Keratinocyte (primary cell): ENCODE data around the gene HPS4. TPM values are rescaled to one million over a fixed set of nuclear protein-coding genes. Genes with fewer than 3 reads are reported as not detected.

Experiments
- DNase-seq: peaks from one replicate; pipeline ENCODE4 v3.0.0-alpha.2; 2011; ENCODE audit warnings: low read depth, missing footprints, low spot score
- FAIRE-seq: peaks from 2 replicates; lab custom pipeline; 2011; peaks lifted over from hg19 to GRCh38; lab: Jason Lieb, UNC
- H2AFZ ChIP-seq: 2 replicates; pipeline ENCODE4 v1.6.0; 2012; ENCODE audit warnings: low read length, control low read depth, inconsistent platforms; ENCODE audit not compliant: control insufficient read depth
- H3K27ac ChIP-seq: 2 replicates; pipeline ENCODE4 v1.5.1; 2011; ENCODE audit warnings: low read length; ENCODE audit not compliant: control insufficient read depth, insufficient read depth
- H3K27me3 ChIP-seq: 3 replicates; pipeline ENCODE4 v1.6.0; 2011; ENCODE audit warnings: low read length; ENCODE audit not compliant: control insufficient read depth, insufficient read depth; ENCODE audit errors: extremely low read depth
- H3K36me3 ChIP-seq, 2 experiments: 2 replicates in 1 of 2; 3 replicates in 1 of 2; pipeline ENCODE4 v1.5.1; 2011; ENCODE audit warnings: low read length in 2 of 2, mild to moderate bottlenecking in 1 of 2; ENCODE audit not compliant: control insufficient read depth in 2 of 2, insufficient read depth in 2 of 2; ENCODE audit errors: extremely low read depth in 1 of 2
- H3K4me1 ChIP-seq: 3 replicates; pipeline ENCODE4 v1.5.1; 2011; ENCODE audit warnings: low read length; ENCODE audit not compliant: control insufficient read depth, insufficient read depth; ENCODE audit errors: extremely low read depth
- H3K4me2 ChIP-seq: 3 replicates; pipeline ENCODE4 v1.6.0; 2011; ENCODE audit warnings: low read depth, low read length; ENCODE audit not compliant: control insufficient read depth, insufficient read depth; ENCODE audit errors: extremely low read depth
- H3K4me3 ChIP-seq, 3 experiments: fragments of 200-600 bp in 1 of 3; sonication (generic) in 1 of 3; 2 replicates in 2 of 3; 3 replicates in 1 of 3; pipeline ENCODE4 v1.5.1; 2011 to 2016; ENCODE audit warnings: low read length in 3 of 3, mild to moderate bottlenecking in 3 of 3, control low read depth in 2 of 3, inconsistent platforms in 1 of 3, low read depth in 1 of 3, mixed read lengths in 1 of 3, mixed run types in 1 of 3, moderate library complexity in 1 of 3; ENCODE audit not compliant: control insufficient read depth in 2 of 3, insufficient read depth in 2 of 3; ENCODE audit errors: extremely low read depth in 1 of 3
- H3K79me2 ChIP-seq: 2 replicates; pipeline ENCODE4 v1.6.0; 2012; ENCODE audit warnings: low read length; ENCODE audit not compliant: control insufficient read depth, insufficient read depth
- H3K9ac ChIP-seq: 3 replicates; pipeline ENCODE4 v1.6.0; 2011; ENCODE audit warnings: low read length; ENCODE audit not compliant: control insufficient read depth, insufficient read depth; ENCODE audit errors: extremely low read depth
- H3K9me1 ChIP-seq: 3 replicates; pipeline ENCODE4 v1.6.0; 2011; ENCODE audit warnings: low read length; ENCODE audit not compliant: control insufficient read depth, insufficient read depth; ENCODE audit errors: extremely low read depth
- H3K9me3 ChIP-seq: 2 replicates; pipeline ENCODE4 v1.5.1; 2012; ENCODE audit warnings: low read depth, low read length; ENCODE audit not compliant: control insufficient read depth
- H4K20me1 ChIP-seq: 3 replicates; pipeline ENCODE4 v1.6.0; 2011; ENCODE audit warnings: low read length; ENCODE audit not compliant: control insufficient read depth, insufficient read depth; ENCODE audit errors: extremely low read depth
- CTCF ChIP-seq, 3 experiments: IDR thresholded peaks in 1 of 3; conservative IDR thresholded peaks in 1 of 3; optimal IDR thresholded peaks in 1 of 3; 2 replicates in 2 of 3; 3 replicates in 1 of 3; pipeline versions ENCODE3 to v1.5.1; 2011; ENCODE audit warnings: low read length in 3 of 3, mild to moderate bottlenecking in 3 of 3, moderate library complexity in 2 of 3, control low read depth in 1 of 3, inconsistent platforms in 1 of 3; ENCODE audit not compliant: insufficient read depth in 2 of 3; ENCODE audit errors: extremely low read depth in 1 of 3
- EZH2 ChIP-seq: IDR thresholded peaks from one replicate; pipeline ENCODE4 v1.6.1; 2012; ENCODE audit warnings: inconsistent platforms, mild to moderate bottlenecking, low read length, moderate library complexity
- dilution Hi-C: fragments of 300-500 bp; cut with MboI; formaldehyde crosslinking; loops from one replicate; pipeline ENCODE4 v1.7.0; 2020; ENCODE audit warnings: low sequenced_read_pairs; ENCODE audit not compliant: extremely low pct_ligation_motif_present
- polyA plus RNA-seq, 5 experiments: library from polyadenylated mRNA; depleted of rRNA in 3 of 5; stranded (reverse) in 3 of 5; stranded (forward) in 1 of 5; unstranded in 1 of 5; fragments of >200 nt; gene quantifications; 1 replicate in 1 of 5; 2 replicates in 3 of 5; 3 replicates in 1 of 5; pipeline versions ENCODE4 v1.2.1 to v1.2.3, GENCODE V29; 2011 to 2012; ENCODE audit warnings: missing spikeins in 2 of 5, low read depth in 1 of 5, low replicate concordance in 1 of 5

HPS4 gene
- polyA plus RNA-seq, 1 donor (not counting 4 experiments of a cell fraction or from before 2014, with no cell fraction given), result 21.3 TPM

GRCh38 chr22:26525946-26526564 is 42.5 kb upstream of the HPS4 start:
- H3K4me1 ChIP-seq, result no peaks in the 10 kb centered on the region
- H3K9ac ChIP-seq, result no peak overlapping the region
- peaks cover 4 to 17% of the 10 kb centered on the region in 2 experiments for H3K36me3 ChIP-seq
- no peak overlapping the region for H3K27ac ChIP-seq
- dilution Hi-C loops, result no loop called here
- H3K27me3 ChIP-seq, result no peaks in the 10 kb centered on the region
- H3K4me3 ChIP-seq, result no peak overlapping the region
- FAIRE-seq, result no peak
- DNase-seq, result no peak
- TF ChIP-seq CTCF (optimal IDR thresholded peaks at IDR 0.05 in 1 of 3, IDR thresholded peaks at IDR 0.05 in 1 of 3, conservative IDR thresholded peaks at IDR 0.05 in 1 of 3; ENCODE audit: extremely low read depth in 1 of 3, insufficient read depth in 2 of 3, low read length in 3 of 3) (no peak), EZH2 (no peak)
- H4K20me1 ChIP-seq, result no peaks in the 10 kb centered on the region
- no peaks in the 10 kb centered on the region for H3K79me2 ChIP-seq
- H3K9me1 ChIP-seq, result no peaks in the 10 kb centered on the region
- H3K9me3 ChIP-seq, result no peaks in the 10 kb centered on the region
- no peak overlapping the region for H3K4me2 ChIP-seq
- H2AFZ ChIP-seq, result no peak overlapping the region

- no peak overlapping the region for H3K27ac ChIP-seq
- H3K4me3 ChIP-seq, result no peak overlapping the region
- H3K4me1 ChIP-seq, result no peaks in the 10 kb centered on the region
- no peaks in the 10 kb centered on the region for H3K27me3 ChIP-seq
- DNase-seq, result no peak
- no peak for FAIRE-seq
- no peaks in the 10 kb centered on the region for H3K9me3 ChIP-seq
- dilution Hi-C loops, result no loop called here
- H3K9ac ChIP-seq, result no peak overlapping the region
- H3K79me2 ChIP-seq, result no peaks in the 10 kb centered on the region
- H3K4me2 ChIP-seq, result no peak overlapping the region
- no peak overlapping the region for H2AFZ ChIP-seq
- H3K9me1 ChIP-seq, result no peaks in the 10 kb centered on the region
- TF ChIP-seq EZH2, result no peak
- no peaks in the 10 kb centered on the region for H4K20me1 ChIP-seq
- peaks cover 4 to 15% of the 10 kb centered on the region in 2 experiments for H3K36me3 ChIP-seq
Observed at GRCh38 chr22:26524870-26525269, 41.3 kb upstream of the HPS4 start.

GRCh38 chr22:26522592-26522991 is 39.0 kb upstream of the HPS4 start:
- Histone ChIP-seq H3K4me3 (no peak overlapping the region), H3K27ac (no peak overlapping the region), H2AFZ (no peak overlapping the region), H4K20me1 (no peaks in the 10 kb centered on the region), H3K9ac (no peak overlapping the region), H3K4me1 (no peaks in the 10 kb centered on the region), H3K36me3 (peaks cover 3 to 6% of the 10 kb centered on the region in 2 experiments), H3K9me1 (no peaks in the 10 kb centered on the region), H3K4me2 (no peak overlapping the region), H3K27me3 (no peaks in the 10 kb centered on the region), H3K9me3 (no peaks in the 10 kb centered on the region), H3K79me2 (no peaks in the 10 kb centered on the region)
- DNase-seq, result no peak
- TF ChIP-seq EZH2, result no peak
- no peak for TF ChIP-seq CTCF (optimal IDR thresholded peaks at IDR 0.05 in 1 of 3, IDR thresholded peaks at IDR 0.05 in 1 of 3, conservative IDR thresholded peaks at IDR 0.05 in 1 of 3; ENCODE audit: extremely low read depth in 1 of 3, insufficient read depth in 2 of 3, low read length in 3 of 3)
- no peak for FAIRE-seq
- dilution Hi-C loops, result no loop called here
